ENCODE results near the gene ANXA2R. TPM values are rescaled to one million over a fixed set of nuclear protein-coding genes. Genes with fewer than 3 reads are reported as not detected.

Gene ANXA2R
- total and polyA plus RNA-seq, 9 of the 15 experiments (the other 6 are each of a cell fraction or from before 2014, with no cell fraction given), result 2.1 to 4.8 (median 3.4) TPM

GRCh38 chr5:43046474-43046873 lies 6.4 kb upstream of the ANXA2R start:
- intact Hi-C loops (cut with micrococcal nuclease), result loop anchor here (10.0 kb wide), 2 partner anchors 292 to 462 kb away; partner anchors contain the start of gene CCDC152
- Histone ChIP-seq H3K9me1 (ENCODE audit: control insufficient read depth, insufficient read depth, low read length) (no peaks in the 10 kb centered on the region), H3K4me1 (replicated peaks in 1 of 2; ENCODE audit: control insufficient read depth in 2 of 2, insufficient read depth in 2 of 2, low read length in 2 of 2) (peaks cover 6 to 22% of the 10 kb centered on the region in 2 experiments; a peak in 4 of 5 replicates), H3K27ac (ENCODE audit: extremely low read depth, low read depth, low read length) (no peak overlapping the region), H3K4me2 (ENCODE audit: insufficient read depth, low read length) (no peak overlapping the region), H3K9ac (ENCODE audit: insufficient read depth in 1 of 2, low read depth in 2 of 2, low read length in 2 of 2) (no peak overlapping the region), H3K27me3 (ENCODE audit: control insufficient read depth in 2 of 2, insufficient read depth in 2 of 2, low read length in 2 of 2) (no peaks in the 10 kb centered on the region), H3K79me2 (ENCODE audit: control insufficient read depth, insufficient read depth, low read length) (peaks cover 24% of the 10 kb centered on the region), H4K20me1 (replicated peaks; ENCODE audit: control insufficient read depth, insufficient read depth, low read length) (no peaks in the 10 kb centered on the region), H3K36me3 (ENCODE audit: control insufficient read depth, insufficient read depth, low read length) (peaks cover 13% of the 10 kb centered on the region; the same call in 2 of the 3 replicates), H2AFZ (ENCODE audit: low read depth, low read length) (peak overlapping the region; percentile 47; the same call in 1 of the 2 replicates), H3K4me3 (no peak overlapping the region), H3K9me3 (replicated peaks; ENCODE audit: control insufficient read depth, insufficient read depth, low read depth, low read length) (no peaks in the 10 kb centered on the region; the same call in 1 of the 2 replicates)
- FAIRE-seq (no peak), DNase-seq (ENCODE audit: extremely low read depth in 1 of 4, low spot score in 3 of 4) (no peak), ATAC-seq (no peak)
- ChIA-PET CTCF (ENCODE audit: low intra/inter-chr PET ratio) (no interaction called here), POLR2A (interaction anchor here (0.6 to 1.2 kb wide), 4 partner anchors 11 to 133 kb away, joined by 3 to 4 read pairs (median 4); no protein-coding TSS in a partner anchor)
- TF ChIP-seq ZNF75A (CRISPR knock-in tag; IDR thresholded peaks at IDR 0.05) (peak; percentile 51; the same call in 1 of the 2 replicates), MGA (IDR thresholded peaks at IDR 0.05) (peak; percentile 54), ZNF707 (CRISPR knock-in tag; conservative IDR thresholded peaks at IDR 0.05) (no peak)
- BruUV-seq (replicated peaks), result no TSS peak
- in situ Hi-C loops (cut with MboI), result no loop called here
- 63% methylated on average over 1 of the region's 1 CpG for WGBS (ENCODE audit: insufficient coverage, low coverage, missing lambda C conversion rate)

Measured in K562 (cell line).